Measurements from ENCODE around the gene HIVEP3. TPM values are rescaled to one million over a fixed set of nuclear protein-coding genes. Genes with fewer than 3 reads are reported as not detected.

The HIVEP3 gene
- total RNA-seq, 1 experiment from 2014 or later = 6.0 TPM

- intact Hi-C loops (cut with micrococcal nuclease; ENCODE audit: unreplicated experiment) (no loop called here), in situ Hi-C loops (cut with HindIII; ENCODE audit: low pct_unique_long_range_greater_than_20kb, low sequenced_read_pairs) (no loop called here)
- Histone ChIP-seq H3K4me3 (ENCODE audit: low read depth in 2 of 2, low read length in 2 of 2) (no peak overlapping the region), H3K27ac (ENCODE audit: low read length) (no peak overlapping the region), H3K27me3 (ENCODE audit: control insufficient read depth, insufficient read depth, low read length) (no peaks in the 10 kb centered on the region), H3K36me3 (ENCODE audit: control insufficient read depth, insufficient read depth, low read length) (no peaks in the 10 kb centered on the region), H3K9me3 (ENCODE audit: control insufficient read depth, insufficient read depth, low read depth, low read length) (no peaks in the 10 kb centered on the region), H3K4me1 (ENCODE audit: control insufficient read depth, insufficient read depth, low read length) (no peaks in the 10 kb centered on the region)
- BruUV-seq (replicated peaks) = no TSS peak
- DNase-seq (ENCODE audit: low read depth, low spot score) (no peak), ATAC-seq (no peak)
- TF ChIP-seq TCF7L2 (IDR thresholded peaks at IDR 0.05; ENCODE audit: low read depth, low read length) = no peak
- TF ChIP-seq CTCF (IDR thresholded peaks at IDR 0.05) = no peak
- TF ChIP-seq POLR2AphosphoS5 (IDR thresholded peaks at IDR 0.05; ENCODE audit: low read depth, low read length) = no peak
- TF ChIP-seq REST (IDR thresholded peaks at IDR 0.05; ENCODE audit: insufficient read depth in 1 of 2, low read depth in 2 of 2, low read length in 1 of 2) = no peak
- TF ChIP-seq SIN3A (IDR thresholded peaks at IDR 0.05; ENCODE audit: borderline replicate concordance, insufficient read depth, low read depth, low read length) = no peak
- ChIA-PET POLR2A (no interaction called here), CTCF (no interaction called here)
These were observed 102.7 kb downstream of the HIVEP3 start for GRCh38 chr1:41816061-41816460.

- H3K36me3 ChIP-seq (ENCODE audit: control insufficient read depth, insufficient read depth, low read length) = no peaks in the 10 kb centered on the region
- H3K4me1 ChIP-seq (ENCODE audit: control insufficient read depth, insufficient read depth, low read length) = no peaks in the 10 kb centered on the region
- intact Hi-C loops (cut with micrococcal nuclease; ENCODE audit: unreplicated experiment) (no loop called here), in situ Hi-C loops (cut with HindIII; ENCODE audit: low pct_unique_long_range_greater_than_20kb, low sequenced_read_pairs) (no loop called here)
- BruUV-seq (replicated peaks) = no TSS peak
- no peak overlapping the region for H3K4me3 ChIP-seq (ENCODE audit: low read depth in 2 of 2, low read length in 2 of 2)
- H3K9me3 ChIP-seq (ENCODE audit: control insufficient read depth, insufficient read depth, low read depth, low read length) = no peaks in the 10 kb centered on the region
- DNase-seq (ENCODE audit: low read depth, low spot score) = no peak
- ChIA-PET POLR2A (no interaction called here), CTCF (no interaction called here)
- no peak for TF ChIP-seq CTCF (IDR thresholded peaks at IDR 0.05)
- TF ChIP-seq SIN3A (IDR thresholded peaks at IDR 0.05; ENCODE audit: borderline replicate concordance, insufficient read depth, low read depth, low read length) = no peak
- no peak for TF ChIP-seq TCF7L2 (IDR thresholded peaks at IDR 0.05; ENCODE audit: low read depth, low read length)
- no peak for TF ChIP-seq REST (IDR thresholded peaks at IDR 0.05; ENCODE audit: insufficient read depth in 1 of 2, low read depth in 2 of 2, low read length in 1 of 2)
- TF ChIP-seq POLR2AphosphoS5 (IDR thresholded peaks at IDR 0.05; ENCODE audit: low read depth, low read length) = no peak
- H3K27me3 ChIP-seq (ENCODE audit: control insufficient read depth, insufficient read depth, low read length) = no peaks in the 10 kb centered on the region
- no peak for ATAC-seq
- H3K27ac ChIP-seq (ENCODE audit: low read length) = no peak overlapping the region
These were observed 104.7 kb downstream of the HIVEP3 start for GRCh38 chr1:41813755-41814745.

Measured in Panc1 (cell line).